ENCODE measurements around the gene ZNF575. TPM values are rescaled to one million over a fixed set of nuclear protein-coding genes. Genes with fewer than 3 reads are reported as not detected.

ZNF575 gene
- total RNA-seq, 1 donor from 2014 or later: not detected

DNA sequence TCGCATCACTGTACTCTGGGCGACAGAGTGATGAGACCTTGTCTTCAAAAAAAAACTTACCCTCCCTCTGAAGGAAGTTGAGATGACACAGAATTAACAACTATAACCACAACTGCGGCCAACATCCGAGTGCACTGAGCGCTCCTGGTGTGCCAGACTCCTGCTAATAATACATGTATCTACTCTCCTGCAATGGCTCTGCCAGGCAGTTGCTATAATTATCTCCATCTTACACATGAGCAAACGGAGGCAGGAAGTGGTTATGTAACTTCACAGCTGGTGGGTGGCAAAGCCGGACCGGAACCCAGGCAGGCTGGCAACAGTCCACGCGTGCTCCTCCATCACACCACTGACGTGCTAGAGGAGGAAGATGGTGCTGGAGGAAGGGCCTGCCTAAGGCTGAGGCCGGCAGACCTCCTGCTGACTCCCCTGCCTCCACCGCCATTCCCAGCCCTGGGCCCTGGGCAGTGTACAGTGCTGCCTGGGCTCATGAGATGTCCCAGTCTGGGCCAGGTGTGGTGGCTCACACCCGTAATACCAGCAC lies 29.8 kb downstream of the ZNF575 start:
- H3K36me3 ChIP-seq (ENCODE audit: control insufficient read depth, insufficient read depth, low read length): peaks cover 1% of the 10 kb centered on the region
- TF ChIP-seq, protein P1, sequence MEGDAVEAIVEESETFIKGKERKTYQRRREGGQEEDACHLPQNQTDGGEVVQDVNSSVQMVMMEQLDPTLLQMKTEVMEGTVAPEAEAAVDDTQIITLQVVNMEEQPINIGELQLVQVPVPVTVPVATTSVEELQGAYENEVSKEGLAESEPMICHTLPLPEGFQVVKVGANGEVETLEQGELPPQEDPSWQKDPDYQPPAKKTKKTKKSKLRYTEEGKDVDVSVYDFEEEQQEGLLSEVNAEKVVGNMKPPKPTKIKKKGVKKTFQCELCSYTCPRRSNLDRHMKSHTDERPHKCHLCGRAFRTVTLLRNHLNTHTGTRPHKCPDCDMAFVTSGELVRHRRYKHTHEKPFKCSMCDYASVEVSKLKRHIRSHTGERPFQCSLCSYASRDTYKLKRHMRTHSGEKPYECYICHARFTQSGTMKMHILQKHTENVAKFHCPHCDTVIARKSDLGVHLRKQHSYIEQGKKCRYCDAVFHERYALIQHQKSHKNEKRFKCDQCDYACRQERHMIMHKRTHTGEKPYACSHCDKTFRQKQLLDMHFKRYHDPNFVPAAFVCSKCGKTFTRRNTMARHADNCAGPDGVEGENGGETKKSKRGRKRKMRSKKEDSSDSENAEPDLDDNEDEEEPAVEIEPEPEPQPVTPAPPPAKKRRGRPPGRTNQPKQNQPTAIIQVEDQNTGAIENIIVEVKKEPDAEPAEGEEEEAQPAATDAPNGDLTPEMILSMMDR (IDR thresholded peaks at IDR 0.05; ENCODE audit: insufficient read depth, low read length, severe bottlenecking): no peak
- DNase-seq (ENCODE audit: low read depth) (peak; percentile 41), FAIRE-seq (no peak)
- no peaks in the 10 kb centered on the region for H3K27me3 ChIP-seq (ENCODE audit: control insufficient read depth, insufficient read depth, low read length)
- no peak overlapping the region for H3K4me3 ChIP-seq (ENCODE audit: low read depth, low read length)

DNA sequence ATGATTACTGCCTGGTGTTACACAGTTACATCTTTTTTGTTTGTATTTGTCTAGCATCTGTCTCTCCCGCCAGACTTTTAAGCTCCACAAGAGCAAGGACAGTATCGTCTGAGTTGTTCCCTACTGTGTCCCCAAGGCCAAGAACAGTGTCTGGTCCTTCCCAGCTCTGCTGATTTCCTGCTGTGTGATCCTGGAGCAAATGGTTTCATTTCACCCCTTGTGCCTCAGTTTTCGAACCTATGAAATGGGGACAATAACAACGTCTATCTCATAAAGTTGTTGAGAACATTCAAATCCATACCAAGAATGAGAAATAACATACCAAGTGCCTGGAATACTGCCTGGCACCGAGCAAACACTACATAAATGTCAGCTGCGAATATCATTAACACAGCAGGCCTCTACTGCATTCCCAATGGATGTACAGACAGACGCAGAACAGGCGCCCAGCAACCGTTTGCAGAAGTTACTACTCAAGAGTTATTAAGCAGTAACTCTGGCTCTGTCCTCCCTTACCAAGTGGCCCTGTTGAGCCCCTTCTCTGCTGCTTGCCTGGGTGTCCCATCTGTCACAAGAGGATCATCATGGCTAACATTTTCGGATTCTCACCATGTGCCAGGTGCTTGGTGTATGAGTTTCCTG lies 30.9 kb downstream of the ZNF575 start:
- Histone ChIP-seq H3K4me3 (ENCODE audit: low read depth, low read length) (no peak overlapping the region), H3K36me3 (ENCODE audit: control insufficient read depth, insufficient read depth, low read length) (peaks cover 1% of the 10 kb centered on the region), H3K27me3 (ENCODE audit: control insufficient read depth, insufficient read depth, low read length) (no peaks in the 10 kb centered on the region)
- DNase-seq (ENCODE audit: low read depth) (no peak), FAIRE-seq (peak; percentile 40)
- TF ChIP-seq, protein P1 (IDR thresholded peaks at IDR 0.05; ENCODE audit: insufficient read depth, low read length, severe bottlenecking): no peak

DNA sequence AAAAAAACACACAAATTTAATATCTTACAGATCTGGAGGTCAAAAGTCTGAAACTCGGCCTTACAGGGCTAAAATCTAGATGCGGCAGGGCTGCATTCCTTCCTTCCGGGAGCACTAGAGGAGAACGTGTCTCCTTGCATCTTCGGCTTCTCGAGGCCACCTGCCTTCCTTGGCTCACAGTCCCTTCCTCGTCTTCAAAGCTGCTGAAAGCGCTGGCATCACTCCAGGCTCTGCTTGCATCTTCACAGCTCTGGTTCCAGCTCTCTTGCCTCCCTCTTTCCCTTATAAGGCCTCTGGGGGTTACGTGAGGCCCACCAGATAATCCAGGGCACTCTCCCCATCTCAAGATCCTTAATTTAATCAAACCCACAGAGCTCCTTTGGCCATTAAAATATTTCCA lies 31.8 kb downstream of the ZNF575 start:
- no peak for DNase-seq (ENCODE audit: low read depth)
- Histone ChIP-seq H3K27me3 (ENCODE audit: control insufficient read depth, insufficient read depth, low read length) (no peaks in the 10 kb centered on the region), H3K4me3 (ENCODE audit: low read depth, low read length) (no peak overlapping the region), H3K36me3 (ENCODE audit: control insufficient read depth, insufficient read depth, low read length) (peaks cover 1% of the 10 kb centered on the region)
- TF ChIP-seq, protein P1 (IDR thresholded peaks at IDR 0.05; ENCODE audit: insufficient read depth, low read length, severe bottlenecking): no peak
- no peak for FAIRE-seq

DNA sequence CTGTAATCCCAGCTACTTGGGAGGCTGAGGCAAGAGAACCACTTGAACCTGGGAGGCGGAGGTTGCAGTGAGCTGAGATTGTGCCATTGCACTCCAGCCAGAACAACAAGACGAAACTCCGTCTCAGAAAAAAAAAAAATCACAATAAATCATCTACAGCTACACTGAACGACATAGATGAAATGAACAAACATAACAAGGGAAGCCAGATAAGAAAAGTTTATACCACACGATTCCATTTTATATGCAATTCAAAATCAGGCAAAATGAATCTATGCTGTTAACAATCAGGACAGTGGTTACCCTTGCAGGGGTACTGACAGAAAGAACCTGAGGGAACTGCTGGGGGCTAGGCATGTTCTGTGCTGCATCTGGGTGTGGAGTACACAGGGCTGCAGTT lies 36.7 kb downstream of the ZNF575 start:
- TF ChIP-seq, protein P1 (IDR thresholded peaks at IDR 0.05; ENCODE audit: insufficient read depth, low read length, severe bottlenecking): no peak
- FAIRE-seq (no peak), DNase-seq (ENCODE audit: low read depth) (no peak)
- Histone ChIP-seq H3K4me3 (ENCODE audit: low read depth, low read length) (no peak overlapping the region), H3K36me3 (ENCODE audit: control insufficient read depth, insufficient read depth, low read length) (peaks cover 1% of the 10 kb centered on the region), H3K27me3 (ENCODE audit: control insufficient read depth, insufficient read depth, low read length) (no peaks in the 10 kb centered on the region)

DNA sequence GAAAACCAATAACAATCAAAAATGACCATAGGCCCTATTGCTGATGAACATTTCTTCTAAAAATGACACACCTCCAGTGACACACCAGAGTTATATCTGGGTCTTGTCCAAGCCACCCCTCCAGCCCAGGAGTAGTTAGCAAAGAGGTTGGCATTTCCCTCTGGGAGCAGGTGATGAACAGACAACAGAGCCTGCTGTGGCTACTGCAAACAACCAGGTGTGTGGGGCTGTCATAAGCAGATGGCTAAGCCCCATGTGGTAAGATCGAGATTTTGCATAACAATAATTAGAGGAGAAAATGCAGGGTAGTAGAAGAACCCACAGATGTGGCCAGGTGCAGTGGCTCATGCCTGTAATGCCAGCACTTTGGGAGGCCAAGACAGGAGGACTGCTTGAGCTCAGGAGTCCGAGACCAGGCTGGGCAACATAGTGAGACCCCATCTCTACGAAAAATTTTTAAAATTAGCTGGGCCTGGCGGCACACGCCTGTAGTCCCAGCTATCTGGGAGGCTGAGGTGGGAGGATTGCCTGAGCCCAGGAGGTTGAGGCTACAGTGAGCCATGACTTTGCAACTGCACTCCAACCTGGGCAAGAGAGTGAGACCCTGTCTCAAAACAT lies 37.3 kb downstream of the ZNF575 start:
- Histone ChIP-seq H3K4me3 (ENCODE audit: low read depth, low read length) (no peak overlapping the region), H3K36me3 (ENCODE audit: control insufficient read depth, insufficient read depth, low read length) (peaks cover 1% of the 10 kb centered on the region), H3K27me3 (ENCODE audit: control insufficient read depth, insufficient read depth, low read length) (no peaks in the 10 kb centered on the region)
- FAIRE-seq (no peak), DNase-seq (ENCODE audit: low read depth) (peak; percentile 80)
- TF ChIP-seq, protein P1 (IDR thresholded peaks at IDR 0.05; ENCODE audit: insufficient read depth, low read length, severe bottlenecking): no peak
